Brain microvascular endothelial cell (primary cell): ENCODE data around the gene DPM2.
A peak's percentile ranks its signal among the peaks of the same experiment; 100 is the strongest.

ENCODE experiments used
- DNase-seq: peaks from one replicate; pipeline ENCODE4 v3.0.0-alpha.2; 2020
- H3K27ac ChIP-seq: fragments of 250-450 bp; sonication (Bioruptor Pico); 2 replicates; pipeline ENCODE4 v1.5.1; 2020; ENCODE audit warnings: mild to moderate bottlenecking, moderate library complexity
- H3K27me3 ChIP-seq: fragments of 250-450 bp; sonication (Bioruptor Pico); replicated peaks from 2 replicates; pipeline ENCODE4 v1.5.1; 2020; ENCODE audit warnings: mild to moderate bottlenecking
- H3K36me3 ChIP-seq: fragments of 250-450 bp; sonication (Bioruptor Pico); replicated peaks from 2 replicates; pipeline ENCODE4 v1.5.1; 2020; ENCODE audit warnings: mild to moderate bottlenecking
- H3K4me3 ChIP-seq: 2 replicates; pipeline ENCODE4 v1.5.1; 2011; ENCODE audit warnings: low read depth, mild to moderate bottlenecking, control low read depth, low read length, moderate library complexity
- in situ Hi-C: cut with HindIII; loops from 2 replicates; pipeline ENCODE4 v1.10.0; 2017; ENCODE audit warnings: low sequenced_read_pairs, low pct_ligation_motif_present
- TF ChIP-seq, protein P1 (sequence below): IDR thresholded peaks from 2 replicates; pipeline ENCODE4 v1.5.1; 2011; ENCODE audit warnings: low read depth, mild to moderate bottlenecking, moderate library complexity, low read length, control low read depth, inconsistent platforms; ENCODE audit errors: missing control alignments

DPM2 gene

DNA sequence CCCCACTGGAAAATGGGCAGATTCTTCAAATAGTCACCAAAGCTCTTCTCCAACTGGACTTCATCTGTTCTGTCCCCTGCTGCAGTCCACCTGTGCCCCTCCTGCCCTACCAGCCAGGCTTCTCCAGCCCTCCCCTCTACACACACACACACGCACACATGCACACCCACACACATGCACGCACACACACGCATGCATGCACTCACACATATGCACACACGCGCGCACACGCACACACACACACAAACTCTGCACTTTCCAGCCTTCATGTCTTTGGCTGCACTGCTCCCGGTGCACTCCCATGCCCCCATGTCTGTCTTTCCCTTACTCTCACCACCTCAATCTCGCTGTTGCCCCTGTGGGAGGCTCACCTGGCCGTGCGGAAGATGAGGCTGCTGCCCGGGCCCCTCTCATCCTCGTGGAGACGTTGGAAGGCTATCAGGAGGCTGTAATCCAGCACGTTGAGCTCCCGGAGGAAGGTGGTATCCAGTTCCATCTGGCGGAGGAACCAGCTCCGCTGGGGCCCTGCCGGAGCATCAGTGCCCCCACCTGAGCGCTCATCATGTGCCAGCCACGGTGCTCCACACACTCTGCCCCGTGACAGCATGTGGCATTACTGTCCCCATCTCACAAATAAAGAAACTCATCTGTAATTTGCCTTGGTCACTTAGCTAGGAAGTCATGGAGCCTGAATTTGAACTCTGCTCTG, 12.8 kb downstream of the DPM2 start:
- H3K27ac ChIP-seq: no peak overlapping the region
- DNase-seq: no peak
- H3K4me3 ChIP-seq: no peak overlapping the region
- H3K36me3 ChIP-seq: no peaks in the 10 kb centered on the region
- no peaks in the 10 kb centered on the region for H3K27me3 ChIP-seq
- TF ChIP-seq, protein P1, sequence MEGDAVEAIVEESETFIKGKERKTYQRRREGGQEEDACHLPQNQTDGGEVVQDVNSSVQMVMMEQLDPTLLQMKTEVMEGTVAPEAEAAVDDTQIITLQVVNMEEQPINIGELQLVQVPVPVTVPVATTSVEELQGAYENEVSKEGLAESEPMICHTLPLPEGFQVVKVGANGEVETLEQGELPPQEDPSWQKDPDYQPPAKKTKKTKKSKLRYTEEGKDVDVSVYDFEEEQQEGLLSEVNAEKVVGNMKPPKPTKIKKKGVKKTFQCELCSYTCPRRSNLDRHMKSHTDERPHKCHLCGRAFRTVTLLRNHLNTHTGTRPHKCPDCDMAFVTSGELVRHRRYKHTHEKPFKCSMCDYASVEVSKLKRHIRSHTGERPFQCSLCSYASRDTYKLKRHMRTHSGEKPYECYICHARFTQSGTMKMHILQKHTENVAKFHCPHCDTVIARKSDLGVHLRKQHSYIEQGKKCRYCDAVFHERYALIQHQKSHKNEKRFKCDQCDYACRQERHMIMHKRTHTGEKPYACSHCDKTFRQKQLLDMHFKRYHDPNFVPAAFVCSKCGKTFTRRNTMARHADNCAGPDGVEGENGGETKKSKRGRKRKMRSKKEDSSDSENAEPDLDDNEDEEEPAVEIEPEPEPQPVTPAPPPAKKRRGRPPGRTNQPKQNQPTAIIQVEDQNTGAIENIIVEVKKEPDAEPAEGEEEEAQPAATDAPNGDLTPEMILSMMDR: no peak
- in situ Hi-C loops: no loop called here

DNA sequence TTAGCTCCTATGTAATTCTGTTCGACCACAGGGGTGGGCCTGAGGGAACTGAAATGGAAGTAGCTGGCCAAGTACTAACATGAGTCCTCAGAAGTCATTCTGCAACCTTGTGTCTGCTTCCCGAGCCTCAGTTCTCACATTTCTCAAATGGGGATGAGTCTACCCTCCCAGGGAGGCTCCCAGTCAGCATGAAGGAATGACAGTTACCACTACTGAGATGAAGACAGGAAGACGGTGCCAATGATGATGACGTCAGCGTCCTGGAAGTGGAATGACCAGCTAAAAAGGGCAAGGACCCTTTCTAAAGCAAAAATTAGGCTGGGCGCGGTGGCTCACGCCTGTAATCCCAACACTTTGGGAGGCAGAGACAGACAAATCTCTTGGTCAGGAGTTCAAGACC, 13.9 kb downstream of the DPM2 start:
- DNase-seq: peak; percentile 96
- in situ Hi-C loops: no loop called here
- Histone ChIP-seq H3K27me3 (no peaks in the 10 kb centered on the region), H3K27ac (peak overlapping the region; percentile 61), H3K4me3 (no peak overlapping the region), H3K36me3 (no peaks in the 10 kb centered on the region)
- TF ChIP-seq, protein P1: no peak

DNA sequence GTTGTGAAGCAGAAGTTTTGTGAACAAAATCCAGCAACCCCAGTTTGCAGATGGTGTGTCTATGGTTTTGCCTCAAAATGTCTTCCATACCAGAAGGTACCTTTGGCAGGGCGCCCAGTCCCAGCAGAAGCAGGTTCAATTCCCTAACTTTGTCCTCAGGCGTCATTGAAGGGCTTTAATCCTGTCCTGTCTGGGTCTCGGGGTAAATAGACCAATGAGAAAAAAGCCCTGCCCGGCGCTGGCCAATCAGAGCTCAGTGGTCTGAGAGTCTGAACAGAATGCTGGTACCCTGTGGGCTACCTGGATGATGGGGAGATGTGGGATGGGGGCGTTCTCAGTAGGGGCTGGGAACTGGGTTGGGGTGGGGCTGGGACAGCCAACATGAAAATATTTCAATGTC, 14.6 kb downstream of the DPM2 start:
- in situ Hi-C loops: no loop called here
- no peak overlapping the region for H3K27ac ChIP-seq
- H3K4me3 ChIP-seq: no peak overlapping the region
- TF ChIP-seq, protein P1: no peak
- no peak for DNase-seq
- no peaks in the 10 kb centered on the region for H3K36me3 ChIP-seq
- no peaks in the 10 kb centered on the region for H3K27me3 ChIP-seq

DNA sequence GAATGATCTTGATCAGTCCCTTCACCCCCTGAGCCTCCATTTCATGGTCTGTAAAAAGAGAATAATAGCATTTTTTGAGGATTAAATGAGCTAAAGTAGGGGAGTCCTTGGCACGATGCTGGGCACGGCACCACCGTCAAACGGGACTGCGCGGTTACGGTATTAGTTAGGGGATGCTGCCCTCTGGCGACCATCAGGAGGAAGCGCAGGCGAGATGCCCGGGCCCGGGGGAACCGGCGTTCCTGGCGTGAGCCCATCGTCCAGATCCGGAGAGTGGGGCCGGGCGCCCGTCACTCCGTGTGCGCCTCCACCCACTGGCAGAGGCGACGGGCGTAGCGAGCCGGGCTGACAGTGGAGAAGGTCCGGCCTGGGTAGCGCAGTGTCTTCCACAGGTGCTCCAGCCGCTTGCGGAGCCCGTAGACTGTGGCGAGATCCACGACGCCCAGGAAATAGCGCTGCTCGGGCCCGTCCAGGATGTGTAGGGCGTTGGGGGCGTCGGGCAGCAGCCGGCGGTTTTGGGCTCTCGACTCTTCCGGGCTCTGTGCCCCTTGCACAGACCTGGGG, 16.0 kb downstream of the DPM2 start:
- Histone ChIP-seq H3K27ac (no peak overlapping the region), H3K27me3 (no peaks in the 10 kb centered on the region), H3K4me3 (peak overlapping the region; percentile 12), H3K36me3 (no peaks in the 10 kb centered on the region)
- in situ Hi-C loops: no loop called here
- DNase-seq: no peak
- TF ChIP-seq, protein P1: peak; percentile 87

DNA sequence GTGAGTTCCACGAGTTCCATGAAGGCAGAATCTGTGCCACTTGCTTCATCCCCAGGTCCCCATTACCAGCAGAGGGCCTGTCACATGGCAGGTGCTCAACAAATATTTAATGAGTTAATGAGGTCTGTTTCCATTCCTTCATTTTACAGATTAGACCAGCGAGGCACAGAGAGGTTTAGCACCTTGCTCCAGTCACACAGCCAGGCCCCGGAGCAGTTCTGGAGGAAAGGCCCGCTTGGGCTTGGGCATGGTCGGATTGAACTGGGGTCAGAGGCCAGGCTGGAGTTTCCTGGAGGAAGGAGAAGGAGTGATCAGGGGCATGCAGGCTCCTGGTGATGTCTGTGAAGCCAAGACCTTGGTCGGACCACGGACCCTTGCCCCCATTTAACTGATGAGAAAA, 16.9 kb downstream of the DPM2 start:
- TF ChIP-seq, protein P1: no peak

More for the DNA sequence above, 16.9 kb downstream of the DPM2 start:
- H3K36me3 ChIP-seq: no peaks in the 10 kb centered on the region
- DNase-seq: no peak
- H3K4me3 ChIP-seq: no peak overlapping the region
- no peak overlapping the region for H3K27ac ChIP-seq
- no peaks in the 10 kb centered on the region for H3K27me3 ChIP-seq
- in situ Hi-C loops: no loop called here
